HepG2 (cell line): ENCODE measurements around the gene SDE2. TPM values are rescaled to one million over a fixed set of nuclear protein-coding genes. Genes with fewer than 3 reads are reported as not detected.

Experiments
- LBX2 ChIP-seq: sonication (generic); formaldehyde crosslinking; IDR thresholded peaks from 2 replicates; pipeline ENCODE4 v1.5.0; 2020; ENCODE audit warnings: missing genetic modification reagents, mild to moderate bottlenecking, borderline replicate concordance
- MED8 ChIP-seq: sonication (generic); formaldehyde crosslinking; IDR thresholded peaks from 2 replicates; pipeline ENCODE4 v1.8.1; 2023; ENCODE audit warnings: mild to moderate bottlenecking, missing genetic modification reagents; ENCODE audit not compliant: insufficient replicate concordance
- NFE2L2 ChIP-seq: fragments of 150-350 bp; IDR thresholded peaks from 2 replicates; pipeline ENCODE4 v1.6.1; 2014; ENCODE audit warnings: low read length
- NFYC ChIP-seq: IDR thresholded peaks from 2 replicates; pipeline ENCODE4 v1.6.1; 2016; ENCODE audit warnings: missing genetic modification reagents, missing compliant biosample characterization
- PHB2 ChIP-seq: fragments of 450-650 bp; IDR thresholded peaks from 2 replicates; pipeline ENCODE4 v1.6.1; 2018; ENCODE audit not compliant: partially characterized antibody
- PPARG ChIP-seq: conservative IDR thresholded peaks from 2 replicates; pipeline ENCODE4 v1.6.1; 2016; ENCODE audit warnings: missing biosample characterization, missing genetic modification reagents
- TEF ChIP-seq: sonication (generic); formaldehyde crosslinking; IDR thresholded peaks from 2 replicates; pipeline ENCODE4 v1.5.0; 2020; ENCODE audit warnings: missing genetic modification reagents
- YEATS4 ChIP-seq: sonication (generic); formaldehyde crosslinking; IDR thresholded peaks from 2 replicates; pipeline ENCODE4 v1.4.0; 2020; ENCODE audit warnings: missing genetic modification reagents, borderline replicate concordance
- ZBTB10 ChIP-seq: sonication (generic); formaldehyde crosslinking; IDR thresholded peaks from 2 replicates; pipeline ENCODE4 v1.4.0; 2020; ENCODE audit warnings: missing genetic modification reagents, borderline replicate concordance
- ZBTB20 ChIP-seq: sonication (generic); formaldehyde crosslinking; IDR thresholded peaks from 2 replicates; pipeline ENCODE4 v1.8.1; 2023; ENCODE audit warnings: missing genetic modification reagents, low read depth, mild to moderate bottlenecking, borderline replicate concordance
- ZBTB21 ChIP-seq: sonication (generic); formaldehyde crosslinking; IDR thresholded peaks from 2 replicates; pipeline ENCODE4 v1.4.0; 2020; ENCODE audit warnings: missing genetic modification reagents
- ZBTB7B ChIP-seq: sonication (generic); formaldehyde crosslinking; IDR thresholded peaks from 2 replicates; pipeline ENCODE4 v1.4.0; 2020; ENCODE audit warnings: missing genetic modification reagents
- ZKSCAN5 ChIP-seq: sonication (generic); formaldehyde crosslinking; IDR thresholded peaks from 2 replicates; pipeline ENCODE4 v1.5.1; 2020; ENCODE audit warnings: mild to moderate bottlenecking, missing genetic modification reagents
- ZNF282 ChIP-seq: fragments of 450-650 bp; IDR thresholded peaks from 2 replicates; pipeline ENCODE4 v1.6.1; 2018; ENCODE audit not compliant: partially characterized antibody
- ZNF326 ChIP-seq: sonication (generic); formaldehyde crosslinking; IDR thresholded peaks from 2 replicates; pipeline ENCODE4 v1.4.0; 2020; ENCODE audit warnings: missing genetic modification reagents, borderline replicate concordance
- ZNF430 ChIP-seq: sonication (generic); formaldehyde crosslinking; IDR thresholded peaks from 2 replicates; pipeline ENCODE4 v1.9.0; 2021; ENCODE audit warnings: mild to moderate bottlenecking, missing genetic modification reagents
- ZNF432 ChIP-seq: sonication (generic); formaldehyde crosslinking; IDR thresholded peaks from 2 replicates; pipeline ENCODE4 v1.5.0; 2020; ENCODE audit warnings: missing genetic modification reagents, mild to moderate bottlenecking, borderline replicate concordance
- ZNF543 ChIP-seq: sonication (generic); formaldehyde crosslinking; IDR thresholded peaks from 2 replicates; pipeline ENCODE4 v1.4.0; 2020; ENCODE audit warnings: mild to moderate bottlenecking, missing genetic modification reagents
- ZNF570 ChIP-seq: sonication (generic); formaldehyde crosslinking; IDR thresholded peaks from 2 replicates; pipeline ENCODE4 v1.4.0; 2020; ENCODE audit warnings: mild to moderate bottlenecking, missing genetic modification reagents, borderline replicate concordance
- ZNF652 ChIP-seq: IDR thresholded peaks from 2 replicates; pipeline ENCODE4 v1.6.1; 2016; ENCODE audit warnings: low read depth, borderline replicate concordance
- ZNF772 ChIP-seq: sonication (generic); formaldehyde crosslinking; IDR thresholded peaks from 2 replicates; pipeline ENCODE4 v1.5.0; 2020; ENCODE audit warnings: mild to moderate bottlenecking, missing genetic modification reagents
- polyA plus RNA-seq, 8 experiments: library from polyadenylated mRNA; depleted of rRNA in 3 of 8; stranded (reverse) in 7 of 8; unstranded in 1 of 8; fragments of >200 nt; fragmentation: Illumina TruSeq in 4 of 8; extraction: Trizol in 4 of 8; gene quantifications; 2 replicates each; pipeline versions ENCODE4 v1.2.1 to v1.2.3, GENCODE V29; 2011 to 2016; ENCODE audit warnings: low read depth in 4 of 8, missing spikeins in 1 of 8, mixed read lengths in 1 of 8; ENCODE audit not compliant: insufficient read depth in 1 of 8
- total RNA-seq, 5 experiments: library from RNA; depleted of rRNA; stranded (reverse); fragments of >200 nt; fragmentation: Illumina TruSeq; extraction: Trizol; gene quantifications; 2 replicates each; pipeline ENCODE4 v1.2.3, GENCODE V29; 2016; ENCODE audit warnings: low read depth in 1 of 5
- TF ChIP-seq, protein P1 (sequence below): sonication (generic); formaldehyde crosslinking; IDR thresholded peaks from 2 replicates; pipeline ENCODE4; 2020; ENCODE audit warnings: missing genetic modification reagents, mild to moderate bottlenecking, borderline replicate concordance
- TF ChIP-seq, protein P2 (sequence below): sonication (generic); formaldehyde crosslinking; IDR thresholded peaks from 2 replicates; pipeline ENCODE4 v1.5.0; 2020; ENCODE audit warnings: mild to moderate bottlenecking, missing genetic modification reagents

Gene SDE2
- total and polyA plus RNA-seq, 2 of the 13 experiments (the other 11 are each of a cell fraction or from before 2014, with no cell fraction given): 10.8 to 19.6 TPM

DNA sequence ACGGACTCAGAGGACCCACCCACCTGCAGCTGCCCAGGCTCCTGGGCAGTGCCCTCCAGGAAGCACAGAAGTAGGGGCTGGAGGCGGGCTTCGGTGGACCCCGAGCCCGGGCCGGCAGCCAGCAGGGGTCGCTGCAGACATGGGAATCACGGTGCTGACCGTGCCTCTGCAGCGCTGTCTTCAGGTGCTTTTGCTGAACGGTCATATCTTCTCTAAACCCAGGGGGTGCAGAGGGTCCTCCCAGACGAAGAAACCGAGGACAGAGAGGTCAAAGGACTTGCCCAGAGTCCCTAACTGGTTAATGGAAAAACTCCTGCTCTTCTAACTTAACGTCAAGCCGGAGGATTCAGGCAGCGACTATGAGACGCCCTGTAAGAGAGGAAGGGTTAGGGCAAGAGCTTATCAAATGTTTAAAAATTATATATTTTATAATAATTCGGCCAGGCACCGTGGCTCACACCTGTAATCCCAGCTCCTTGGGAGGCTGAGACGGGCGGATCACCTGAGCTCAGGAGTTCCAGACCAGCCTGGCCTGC, 36.6 kb downstream of the SDE2 start (continued):
- TF ChIP-seq, protein P1, sequence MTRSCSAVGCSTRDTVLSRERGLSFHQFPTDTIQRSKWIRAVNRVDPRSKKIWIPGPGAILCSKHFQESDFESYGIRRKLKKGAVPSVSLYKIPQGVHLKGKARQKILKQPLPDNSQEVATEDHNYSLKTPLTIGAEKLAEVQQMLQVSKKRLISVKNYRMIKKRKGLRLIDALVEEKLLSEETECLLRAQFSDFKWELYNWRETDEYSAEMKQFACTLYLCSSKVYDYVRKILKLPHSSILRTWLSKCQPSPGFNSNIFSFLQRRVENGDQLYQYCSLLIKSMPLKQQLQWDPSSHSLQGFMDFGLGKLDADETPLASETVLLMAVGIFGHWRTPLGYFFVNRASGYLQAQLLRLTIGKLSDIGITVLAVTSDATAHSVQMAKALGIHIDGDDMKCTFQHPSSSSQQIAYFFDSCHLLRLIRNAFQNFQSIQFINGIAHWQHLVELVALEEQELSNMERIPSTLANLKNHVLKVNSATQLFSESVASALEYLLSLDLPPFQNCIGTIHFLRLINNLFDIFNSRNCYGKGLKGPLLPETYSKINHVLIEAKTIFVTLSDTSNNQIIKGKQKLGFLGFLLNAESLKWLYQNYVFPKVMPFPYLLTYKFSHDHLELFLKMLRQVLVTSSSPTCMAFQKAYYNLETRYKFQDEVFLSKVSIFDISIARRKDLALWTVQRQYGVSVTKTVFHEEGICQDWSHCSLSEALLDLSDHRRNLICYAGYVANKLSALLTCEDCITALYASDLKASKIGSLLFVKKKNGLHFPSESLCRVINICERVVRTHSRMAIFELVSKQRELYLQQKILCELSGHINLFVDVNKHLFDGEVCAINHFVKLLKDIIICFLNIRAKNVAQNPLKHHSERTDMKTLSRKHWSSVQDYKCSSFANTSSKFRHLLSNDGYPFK (CRISPR knock-in tag): no peak
- no peak for TF ChIP-seq ZNF652
- no peak for TF ChIP-seq NFE2L2
- no peak for TF ChIP-seq ZKSCAN5 (CRISPR knock-in tag)
- no peak for TF ChIP-seq ZNF543 (CRISPR knock-in tag)
- TF ChIP-seq ZNF430 (CRISPR knock-in tag): no peak
- no peak for TF ChIP-seq ZNF570
- TF ChIP-seq TEF: no peak
- TF ChIP-seq NFYC: no peak
- TF ChIP-seq ZBTB10: no peak
- no peak for TF ChIP-seq ZNF282
- TF ChIP-seq, protein P2, sequence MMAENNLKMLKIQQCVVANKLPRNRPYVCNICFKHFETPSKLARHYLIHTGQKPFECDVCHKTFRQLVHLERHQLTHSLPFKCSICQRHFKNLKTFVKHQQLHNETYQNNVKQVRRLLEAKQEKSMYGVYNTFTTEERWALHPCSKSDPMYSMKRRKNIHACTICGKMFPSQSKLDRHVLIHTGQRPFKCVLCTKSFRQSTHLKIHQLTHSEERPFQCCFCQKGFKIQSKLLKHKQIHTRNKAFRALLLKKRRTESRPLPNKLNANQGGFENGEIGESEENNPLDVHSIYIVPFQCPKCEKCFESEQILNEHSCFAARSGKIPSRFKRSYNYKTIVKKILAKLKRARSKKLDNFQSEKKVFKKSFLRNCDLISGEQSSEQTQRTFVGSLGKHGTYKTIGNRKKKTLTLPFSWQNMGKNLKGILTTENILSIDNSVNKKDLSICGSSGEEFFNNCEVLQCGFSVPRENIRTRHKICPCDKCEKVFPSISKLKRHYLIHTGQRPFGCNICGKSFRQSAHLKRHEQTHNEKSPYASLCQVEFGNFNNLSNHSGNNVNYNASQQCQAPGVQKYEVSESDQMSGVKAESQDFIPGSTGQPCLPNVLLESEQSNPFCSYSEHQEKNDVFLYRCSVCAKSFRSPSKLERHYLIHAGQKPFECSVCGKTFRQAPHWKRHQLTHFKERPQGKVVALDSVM (CRISPR knock-in tag): no peak
- TF ChIP-seq ZNF772 (CRISPR knock-in tag): no peak
- no peak for TF ChIP-seq LBX2 (CRISPR knock-in tag)
- TF ChIP-seq ZBTB20: no peak
- TF ChIP-seq MED8 (CRISPR knock-in tag): no peak
- 0 out of 2 replicates have a peak, but pooled peaks have one; percentile 11 for TF ChIP-seq PPARG (CRISPR knock-in tag)
- peak; percentile 83 for TF ChIP-seq ZBTB7B
- TF ChIP-seq YEATS4 (CRISPR knock-in tag): no peak
- no peak for TF ChIP-seq PHB2
- no peak for TF ChIP-seq ZBTB21
- TF ChIP-seq ZNF432: no peak
- TF ChIP-seq ZNF326 (CRISPR knock-in tag): no peak
